PC-3 (cell line): ENCODE data around the gene DEFB114.

Source experiments
- CTCF ChIP-seq: fragments of 300-600 bp; sonication (generic); conservative IDR thresholded peaks from 2 replicates; pipeline ENCODE4 v1.5.1; 2017; ENCODE audit warnings: antibody characterized with exemption, low read depth, mild to moderate bottlenecking, low read length
- EZH2 ChIP-seq: fragments of 300-600 bp; sonication (generic); IDR thresholded peaks from one replicate; pipeline ENCODE4 v1.6.1; 2017; ENCODE audit warnings: antibody characterized with exemption, mild to moderate bottlenecking, low read length; ENCODE audit not compliant: unreplicated experiment

DNA sequence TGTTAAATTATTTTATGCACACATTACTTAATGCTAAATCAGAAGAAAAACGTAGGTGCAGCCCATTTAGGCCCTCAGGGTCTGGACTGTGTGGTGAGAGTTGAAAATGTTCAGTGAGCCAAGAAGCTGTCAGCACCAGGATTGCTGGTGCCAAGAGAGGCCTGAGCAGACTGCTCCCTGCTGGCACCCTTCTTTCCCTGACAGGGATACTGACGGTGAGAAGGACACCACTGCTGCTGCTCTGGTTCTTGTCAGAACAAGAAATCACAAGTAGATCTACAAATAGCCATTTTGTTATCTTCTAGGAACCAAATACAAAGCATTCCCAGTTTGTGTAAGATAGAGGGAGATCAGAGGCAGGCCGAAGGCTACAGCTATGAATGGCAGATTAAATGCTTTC is 48.9 kb downstream of the DEFB114 start:
- TF ChIP-seq CTCF (no peak), EZH2 (no peak)
